Breast epithelium (tissue), 4 donors: ENCODE results near the gene C14orf180. TPM values are rescaled to one million over a fixed set of nuclear protein-coding genes. Genes with fewer than 3 reads are reported as not detected.

Experiments used
- DNase-seq, 2 donors: peaks; one replicate each; pipeline ENCODE4 v3.0.0-alpha.2; 2019; ENCODE audit warnings: low spot score in 2 of 2
- H3K27ac ChIP-seq, 2 donors: fragments of 200-600 bp; sonication (generic) in 1 of 2; one replicate each; pipeline ENCODE4 v1.5.1; 2016 to 2019; ENCODE audit warnings: mild to moderate bottlenecking in 1 of 2
- H3K27me3 ChIP-seq, 2 donors: fragments of 200-600 bp; sonication (generic) in 1 of 2; one replicate each; pipeline versions ENCODE4 v1.5.1 to v1.6.0; 2017 to 2019; ENCODE audit warnings: control low read depth in 1 of 2, mild to moderate bottlenecking in 1 of 2
- H3K36me3 ChIP-seq: fragments of 200-600 bp; one replicate; pipeline ENCODE4 v1.5.1; 2019
- H3K4me1 ChIP-seq, 2 donors: fragments of 200-600 bp; sonication (generic); one replicate each; pipeline ENCODE4 v1.5.1; 2016 to 2019; ENCODE audit warnings: control low read depth in 1 of 2
- H3K4me3 ChIP-seq, 3 donors: fragments of 200-600 bp; sonication (generic); 1 replicate in 2 of 3; 2 replicates in 1 of 3; pipeline ENCODE4 v1.5.1; 2016 to 2019; ENCODE audit warnings: mild to moderate bottlenecking in 3 of 3, moderate library complexity in 2 of 3
- H3K9me3 ChIP-seq, 2 donors: fragments of 200-600 bp; sonication (generic) in 1 of 2; one replicate each; pipeline ENCODE4 v1.5.1; 2016 to 2019; ENCODE audit warnings: control low read depth in 1 of 2
- POLR2A ChIP-seq: fragments of 450-650 bp; IDR thresholded peaks from one replicate; pipeline ENCODE4 v1.6.1; 2016; ENCODE audit warnings: antibody characterized with exemption, mild to moderate bottlenecking, moderate library complexity
- POLR2AphosphoS5 ChIP-seq, 3 donors: sonication (generic); formaldehyde crosslinking; IDR thresholded peaks; one replicate each; pipeline ENCODE4 v1.6.1; 2017; ENCODE audit warnings: antibody characterized with exemption in 3 of 3
- intact Hi-C: fragments of 100-400 bp; cut with DNase I; formaldehyde crosslinking; loops from one replicate; pipeline ENCODE4 v1.15.1; 2023; ENCODE audit warnings: low total_unique reads
- total RNA-seq, 3 donors: library from RNA; depleted of rRNA; stranded (reverse); fragments of >200 nt; gene quantifications; one replicate each; pipeline ENCODE4 v1.1.0, GENCODE V29; 2016
- TF ChIP-seq, protein P1 (sequence below), 3 donors: fragments of 450-650 bp; IDR thresholded peaks; one replicate each; pipeline ENCODE4 v1.5.1; 2016 to 2017; ENCODE audit warnings: antibody characterized with exemption in 3 of 3, mild to moderate bottlenecking in 3 of 3, moderate library complexity in 3 of 3

Gene C14orf180
- total RNA-seq, 3 donors from 2014 or later, result 1.3 to 32.3 (median 4.2) TPM

DNA sequence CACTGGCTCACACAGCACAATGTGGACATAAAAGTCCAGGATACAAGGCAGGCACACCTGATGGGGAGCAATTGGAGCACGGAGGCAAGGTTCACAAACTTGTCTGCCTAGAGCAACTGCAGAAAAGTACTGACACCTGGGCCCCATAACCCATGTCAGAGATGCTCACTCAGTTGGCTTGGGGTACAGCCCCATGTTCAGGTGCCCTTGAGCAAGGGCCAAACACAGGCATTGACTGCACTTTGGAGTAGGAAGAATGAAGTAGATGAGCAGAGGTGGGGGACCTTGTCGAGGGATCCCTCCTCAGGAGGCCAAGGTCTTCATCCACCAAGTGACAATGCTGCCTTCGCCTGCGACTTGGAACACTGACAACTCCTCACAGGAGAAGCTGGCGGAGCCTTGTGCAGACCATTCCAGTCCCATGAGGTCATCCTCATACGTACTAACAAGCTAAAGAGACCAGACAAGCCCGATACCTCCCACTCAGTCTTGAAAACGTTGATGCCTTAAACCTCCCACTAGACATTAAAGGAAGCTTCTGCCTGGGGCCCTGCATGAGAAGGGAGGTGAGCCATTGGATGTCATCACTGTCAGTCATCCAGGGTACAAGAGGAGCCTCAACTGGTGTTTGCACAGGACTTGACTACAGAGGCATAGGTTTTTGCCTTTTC is 42.5 kb upstream of the C14orf180 start:
- peaks cover 0 to 7% of the 10 kb centered on the region in 2 donors for H3K27me3 ChIP-seq
- no peaks in the 10 kb centered on the region for H3K9me3 ChIP-seq
- TF ChIP-seq, protein P1, sequence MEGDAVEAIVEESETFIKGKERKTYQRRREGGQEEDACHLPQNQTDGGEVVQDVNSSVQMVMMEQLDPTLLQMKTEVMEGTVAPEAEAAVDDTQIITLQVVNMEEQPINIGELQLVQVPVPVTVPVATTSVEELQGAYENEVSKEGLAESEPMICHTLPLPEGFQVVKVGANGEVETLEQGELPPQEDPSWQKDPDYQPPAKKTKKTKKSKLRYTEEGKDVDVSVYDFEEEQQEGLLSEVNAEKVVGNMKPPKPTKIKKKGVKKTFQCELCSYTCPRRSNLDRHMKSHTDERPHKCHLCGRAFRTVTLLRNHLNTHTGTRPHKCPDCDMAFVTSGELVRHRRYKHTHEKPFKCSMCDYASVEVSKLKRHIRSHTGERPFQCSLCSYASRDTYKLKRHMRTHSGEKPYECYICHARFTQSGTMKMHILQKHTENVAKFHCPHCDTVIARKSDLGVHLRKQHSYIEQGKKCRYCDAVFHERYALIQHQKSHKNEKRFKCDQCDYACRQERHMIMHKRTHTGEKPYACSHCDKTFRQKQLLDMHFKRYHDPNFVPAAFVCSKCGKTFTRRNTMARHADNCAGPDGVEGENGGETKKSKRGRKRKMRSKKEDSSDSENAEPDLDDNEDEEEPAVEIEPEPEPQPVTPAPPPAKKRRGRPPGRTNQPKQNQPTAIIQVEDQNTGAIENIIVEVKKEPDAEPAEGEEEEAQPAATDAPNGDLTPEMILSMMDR (IDR thresholded peaks at IDR 0.05), result no peak
- TF ChIP-seq POLR2A (no peak), POLR2AphosphoS5 (IDR thresholded peaks at IDR 0.05) (no peak)
- intact Hi-C loops, result no loop called here
- H3K27ac ChIP-seq, result no peak overlapping the region
- H3K4me1 ChIP-seq, result no peaks in the 10 kb centered on the region
- H3K36me3 ChIP-seq, result no peaks in the 10 kb centered on the region
- H3K4me3 ChIP-seq, result no peak overlapping the region
- peak in 1 of 2 donors; percentile 22 for DNase-seq

GRCh38 chr14:104537613-104537988 is 42.0 kb upstream of the C14orf180 start:
- no peak for DNase-seq
- Histone ChIP-seq H3K9me3 (no peaks in the 10 kb centered on the region), H3K36me3 (no peaks in the 10 kb centered on the region), H3K27ac (no peak overlapping the region), H3K4me3 (no peak overlapping the region), H3K4me1 (no peaks in the 10 kb centered on the region), H3K27me3 (peaks cover 0 to 10% of the 10 kb centered on the region in 2 donors)
- intact Hi-C loops, result no loop called here
- TF ChIP-seq, protein P1 (IDR thresholded peaks at IDR 0.05), result no peak
- TF ChIP-seq POLR2AphosphoS5 (IDR thresholded peaks at IDR 0.05), result no peak
- TF ChIP-seq POLR2A, result no peak

DNA sequence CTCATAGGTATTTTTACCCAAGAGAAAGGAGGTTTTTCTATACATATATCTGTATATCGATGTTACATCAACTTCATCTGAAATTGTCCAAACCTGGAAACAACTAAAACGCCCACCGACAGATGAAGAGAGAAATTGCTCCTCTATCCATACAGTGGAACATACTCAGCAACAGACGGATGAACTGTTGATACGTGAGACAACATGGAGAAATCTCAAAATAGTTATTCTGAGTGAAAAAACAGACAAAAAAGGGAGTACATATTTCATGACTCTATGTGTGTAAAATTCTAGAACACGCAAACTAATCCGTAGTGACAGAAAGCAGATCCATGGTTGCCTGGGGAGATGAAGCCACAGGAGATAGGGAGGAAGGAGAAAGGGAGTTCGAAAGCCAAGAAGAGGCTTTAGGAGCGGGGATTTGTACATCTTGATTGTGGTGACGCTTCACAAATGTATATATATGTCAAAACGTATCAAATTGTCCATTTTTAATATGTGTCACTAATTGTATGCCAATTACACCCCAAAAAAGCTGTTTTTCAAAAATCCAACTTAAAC is 37.6 kb upstream of the C14orf180 start:
- Histone ChIP-seq H3K9me3 (no peaks in the 10 kb centered on the region), H3K27ac (no peak overlapping the region), H3K27me3 (peaks cover 0 to 51% of the 10 kb centered on the region in 2 donors), H3K4me3 (no peak overlapping the region), H3K4me1 (no peaks in the 10 kb centered on the region), H3K36me3 (no peaks in the 10 kb centered on the region)
- intact Hi-C loops, result loop anchor here (5.0 kb wide), 1 partner anchor 1305 kb away; no protein-coding TSS in a partner anchor
- DNase-seq, result no peak
- TF ChIP-seq POLR2AphosphoS5 (IDR thresholded peaks at IDR 0.05) (no peak), POLR2A (no peak)
- TF ChIP-seq, protein P1 (IDR thresholded peaks at IDR 0.05), result no peak

DNA sequence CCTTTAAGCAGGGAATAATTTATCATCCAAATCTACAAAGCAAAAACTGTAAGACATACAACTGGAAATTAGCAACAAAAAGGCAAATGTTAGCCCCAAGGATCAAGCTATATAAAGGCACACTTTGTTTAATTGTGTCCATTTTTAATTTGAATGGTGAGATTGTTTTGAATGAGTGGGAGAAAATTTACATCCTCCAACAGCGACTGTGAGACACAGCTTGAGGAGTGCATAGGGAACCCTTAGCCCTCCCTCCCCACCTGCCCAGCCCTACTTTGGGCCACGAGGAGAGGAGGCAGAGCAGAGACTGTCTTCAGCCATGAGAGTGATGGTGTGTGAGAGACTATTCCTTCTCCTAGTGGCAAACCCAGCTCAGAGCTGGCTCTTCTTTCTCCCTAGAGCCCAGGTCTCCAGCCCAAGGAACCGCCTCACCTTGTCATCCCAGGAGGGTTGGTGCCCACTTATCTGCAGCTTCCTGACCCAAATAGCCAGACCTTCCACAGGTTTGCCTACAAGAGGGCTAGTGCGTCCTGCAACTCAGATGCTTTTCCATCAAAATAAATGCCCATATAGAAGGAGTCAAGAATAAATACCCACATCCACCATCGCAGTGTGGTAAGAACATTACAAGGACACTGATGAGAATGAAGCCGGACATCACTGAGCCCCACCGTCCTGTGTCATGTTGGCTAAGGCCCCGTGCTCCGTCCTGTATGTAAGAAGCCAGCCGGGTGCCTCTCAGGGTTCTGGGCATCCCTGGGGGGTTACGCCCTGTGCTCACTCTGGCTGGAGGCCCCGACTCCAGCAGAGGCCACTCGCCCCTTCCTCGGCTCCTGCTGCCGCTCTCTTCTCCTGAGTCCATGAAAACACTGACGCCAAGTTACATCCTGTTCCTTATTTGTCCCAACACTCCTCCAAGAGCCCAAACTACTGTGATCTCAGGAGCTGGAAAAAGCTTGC is 36.4 kb upstream of the C14orf180 start:
- no peak overlapping the region for H3K27ac ChIP-seq
- H3K4me1 ChIP-seq, result no peaks in the 10 kb centered on the region
- TF ChIP-seq POLR2AphosphoS5 (IDR thresholded peaks at IDR 0.05) (no peak), POLR2A (no peak)
- TF ChIP-seq, protein P1 (IDR thresholded peaks at IDR 0.05), result no peak
- peaks cover 0 to 63% of the 10 kb centered on the region in 2 donors for H3K27me3 ChIP-seq
- H3K9me3 ChIP-seq, result no peaks in the 10 kb centered on the region
- H3K36me3 ChIP-seq, result no peaks in the 10 kb centered on the region
- no peak overlapping the region for H3K4me3 ChIP-seq
- intact Hi-C loops, result loop anchor here (5.0 kb wide), 1 partner anchor 1304 kb away; no protein-coding TSS in a partner anchor
- DNase-seq, result peak in 1 of 2 donors; percentile 42
